SH-SY5Y (cell line): ENCODE results near the gene TSPAN4.

ENCODE experiments used
- GATA2 ChIP-seq: IDR thresholded peaks from 2 replicates; pipeline ENCODE4 v1.6.1; 2011; ENCODE audit warnings: mild to moderate bottlenecking, low read depth, low read length
- GATA3 ChIP-seq: IDR thresholded peaks from 2 replicates; pipeline ENCODE4 v1.6.1; 2011; ENCODE audit warnings: low read depth, mild to moderate bottlenecking, low read length, moderate library complexity

GRCh38 chr11:911890-912219, 69.2 kb downstream of the TSPAN4 start:
- no peak for TF ChIP-seq GATA2
- no peak for TF ChIP-seq GATA3
